Epithelial cell of esophagus (primary cell): ENCODE results near the gene ZNF471.

Source experiments
- DNase-seq: peaks from one replicate; pipeline ENCODE4 v3.0.0; 2010; ENCODE audit warnings: low read depth
- H3K4me3 ChIP-seq: 2 replicates; pipeline ENCODE4 v1.5.1; 2011; ENCODE audit warnings: mild to moderate bottlenecking, low read length, control low read depth
- CTCF ChIP-seq: IDR thresholded peaks from 2 replicates; pipeline ENCODE4 v1.5.1; 2011; ENCODE audit warnings: low read depth, mild to moderate bottlenecking, low read length, control low read depth, inconsistent platforms; ENCODE audit not compliant: insufficient read depth; ENCODE audit errors: missing control alignments

The ZNF471 gene

GRCh38 chr19:56572589-56572988 is 64.9 kb downstream of the ZNF471 start:
- no peak for TF ChIP-seq CTCF
- DNase-seq: no peak
- H3K4me3 ChIP-seq: no peak overlapping the region

- H3K4me3 ChIP-seq: no peak overlapping the region
These were observed 66.3 kb downstream of the ZNF471 start for GRCh38 chr19:56573914-56574313.

GRCh38 chr19:56577719-56578602 is 70.3 kb downstream of the ZNF471 start:
- no peak for TF ChIP-seq CTCF
- no peak overlapping the region for H3K4me3 ChIP-seq
- no peak for DNase-seq

More at GRCh38 chr19:56573914-56574313, 66.3 kb downstream of the ZNF471 start:
- no peak for DNase-seq
- no peak for TF ChIP-seq CTCF
